ELR (cell line): ENCODE measurements around the gene CELA2A.
A peak's percentile ranks its signal among the peaks of the same experiment; 100 is the strongest.
"Not testable (repeated sequence)": the region's sequence is repeated elsewhere in the genome, so short reads cannot be mapped to it uniquely, and the experiment has no call there.

ENCODE experiments used
- DNase-seq: peaks from one replicate; pipeline ENCODE4 v3.0.0-alpha.2; 2015; ENCODE audit warnings: low read depth

CELA2A gene

GRCh38 chr1:15444468-15445389, 11.8 kb upstream of the CELA2A start:
- no peak for DNase-seq

- no peak for DNase-seq
Measured at GRCh38 chr1:15445390-15446122, 11.0 kb upstream of the CELA2A start.

GRCh38 chr1:15446212-15446611, 10.3 kb upstream of the CELA2A start:
- no peak for DNase-seq

GRCh38 chr1:15448877-15449462, 7.6 kb upstream of the CELA2A start:
- no peak for DNase-seq

- DNase-seq, result no peak
Measured at GRCh38 chr1:15449567-15449966, 7.0 kb upstream of the CELA2A start.

- DNase-seq, result no peak
Measured at GRCh38 chr1:15451014-15451722, 5.4 kb upstream of the CELA2A start.

GRCh38 chr1:15452216-15452615, 4.3 kb upstream of the CELA2A start:
- peak; percentile 61 for DNase-seq

GRCh38 chr1:15452866-15453571, 3.5 kb upstream of the CELA2A start:
- no peak for DNase-seq

- DNase-seq, result no peak
Measured at GRCh38 chr1:15453734-15454133, 2.8 kb upstream of the CELA2A start.

GRCh38 chr1:15454256-15454655, 2.3 kb upstream of the CELA2A start:
- DNase-seq, result peak; percentile 63

GRCh38 chr1:15455522-15455921, 1.0 kb upstream of the CELA2A start:
- DNase-seq, result peak; percentile 34

- DNase-seq, result no peak
Measured at GRCh38 chr1:15457585-15457984, 1.1 kb downstream of the CELA2A start.

GRCh38 chr1:15458388-15458787, 1.9 kb downstream of the CELA2A start:
- DNase-seq, result not testable (repeated sequence)

GRCh38 chr1:15459771-15460707, 3.5 kb downstream of the CELA2A start:
- DNase-seq, result peak; percentile 47

GRCh38 chr1:15460708-15461095, 4.2 kb downstream of the CELA2A start:
- DNase-seq, result no peak

GRCh38 chr1:15463064-15463800, 6.7 kb downstream of the CELA2A start:
- not testable (repeated sequence) for DNase-seq

- not testable (repeated sequence) for DNase-seq
Measured at GRCh38 chr1:15463926-15464322, 7.4 kb downstream of the CELA2A start.

GRCh38 chr1:15465674-15466073, 9.1 kb downstream of the CELA2A start:
- no peak for DNase-seq

- DNase-seq, result not testable (repeated sequence)
Measured at GRCh38 chr1:15466955-15467625, 10.6 kb downstream of the CELA2A start.
